ENCODE results near the gene PCED1B.

DNA sequence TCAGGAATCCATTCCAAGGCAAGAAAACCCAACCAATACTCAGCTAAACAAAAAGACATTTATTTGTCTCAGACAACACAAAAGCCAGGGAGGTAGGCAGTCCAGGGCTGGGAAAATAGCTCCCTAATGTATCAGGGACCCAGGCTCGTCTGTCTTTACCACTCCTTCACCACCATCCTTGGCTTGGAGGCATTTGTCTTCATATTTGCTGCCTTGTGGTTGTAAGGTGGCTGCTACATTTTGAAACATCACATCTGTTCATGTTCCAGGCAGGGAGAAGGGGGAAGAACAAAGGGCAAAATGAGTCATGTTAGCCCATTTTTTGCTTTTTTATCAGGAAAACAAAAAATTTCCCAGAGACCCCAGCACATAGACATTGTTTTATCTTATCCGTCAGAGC lies 44.8 kb upstream of the PCED1B start:
- TF ChIP-seq POLR2A (IDR thresholded peaks at IDR 0.05) (no peak), POLR2AphosphoS5 (IDR thresholded peaks at IDR 0.05) (no peak)
